NCI-H2029 (cell line): ENCODE data around the gene MMS19.

ENCODE experiments used
- DNase-seq: peaks from one replicate; lab custom pipeline; 2025; lab: John Stamatoyannopoulos, UW

The MMS19 gene

GRCh38 chr10:97464226-97464625 lies 34.0 kb downstream of the MMS19 start:
- DNase-seq, result no peak

GRCh38 chr10:97463363-97464132 lies 34.7 kb downstream of the MMS19 start:
- no peak for DNase-seq

- no peak for DNase-seq
Observed at GRCh38 chr10:97462309-97462708, 35.9 kb downstream of the MMS19 start.

- DNase-seq, result no peak
Observed at GRCh38 chr10:97459933-97460332, 38.3 kb downstream of the MMS19 start.

- no peak for DNase-seq
Observed at GRCh38 chr10:97459111-97459510, 39.1 kb downstream of the MMS19 start.

- DNase-seq, result no peak
Observed at GRCh38 chr10:97456686-97457065, 41.5 kb downstream of the MMS19 start.

- no peak for DNase-seq
Observed at GRCh38 chr10:97456034-97456685, 42.1 kb downstream of the MMS19 start.

GRCh38 chr10:97454330-97455036 lies 43.7 kb downstream of the MMS19 start:
- DNase-seq, result peak; percentile 6

- DNase-seq, result no peak
Observed at GRCh38 chr10:97452352-97452751, 45.9 kb downstream of the MMS19 start.

GRCh38 chr10:97451605-97452004 lies 46.6 kb downstream of the MMS19 start:
- DNase-seq, result no peak

GRCh38 chr10:97450828-97451227 lies 47.4 kb downstream of the MMS19 start:
- no peak for DNase-seq

- peak; percentile 82 for DNase-seq
Observed at GRCh38 chr10:97445722-97446639, 52.2 kb downstream of the MMS19 start, which contains the start of the genes EXOSC1 and ZDHHC16. Gene EXOSC1 (minus strand): TSS chr10:97446006. CDS start chr10:97445985, 21 bp downstream. Gene ZDHHC16 (plus strand): TSS chr10:97446175. CDS start chr10:97451676, 5,501 bp downstream.

- DNase-seq, result no peak
Observed at GRCh38 chr10:97445357-97445721, 52.9 kb downstream of the MMS19 start.

GRCh38 chr10:97444212-97444611 lies 54.0 kb downstream of the MMS19 start:
- DNase-seq, result no peak

- DNase-seq, result no peak
Observed at GRCh38 chr10:97442277-97442676, 55.9 kb downstream of the MMS19 start.

- DNase-seq, result no peak
Observed at GRCh38 chr10:97435211-97435610, 63.0 kb downstream of the MMS19 start.

- no peak for DNase-seq
Observed at GRCh38 chr10:97434557-97434956, 63.7 kb downstream of the MMS19 start.

- no peak for DNase-seq
Observed at GRCh38 chr10:97434055-97434454, 64.2 kb downstream of the MMS19 start.

- no peak for DNase-seq
Observed at GRCh38 chr10:97428572-97428981, 69.6 kb downstream of the MMS19 start.

- DNase-seq, result peak; percentile 27
Observed at GRCh38 chr10:97427571-97428179, 70.5 kb downstream of the MMS19 start.
